GM18870 (cell line): Measurements from ENCODE around the gene ANK2.

Experiments used
- ATAC-seq: cut with Tn5 transposase; IDR thresholded peaks from one replicate; pipeline ENCODE4 v1.9.1; 2021; ENCODE audit warnings: moderate library complexity; ENCODE audit not compliant: unreplicated experiment

Gene ANK2

GRCh38 chr4:113049421-113050370 lies at the start of gene ANK2:
TSS of gene ANK2 (plus strand) at chr4:113049653. CDS start at chr4:113049729, 76 bp downstream.
- no peak for ATAC-seq

DNA sequence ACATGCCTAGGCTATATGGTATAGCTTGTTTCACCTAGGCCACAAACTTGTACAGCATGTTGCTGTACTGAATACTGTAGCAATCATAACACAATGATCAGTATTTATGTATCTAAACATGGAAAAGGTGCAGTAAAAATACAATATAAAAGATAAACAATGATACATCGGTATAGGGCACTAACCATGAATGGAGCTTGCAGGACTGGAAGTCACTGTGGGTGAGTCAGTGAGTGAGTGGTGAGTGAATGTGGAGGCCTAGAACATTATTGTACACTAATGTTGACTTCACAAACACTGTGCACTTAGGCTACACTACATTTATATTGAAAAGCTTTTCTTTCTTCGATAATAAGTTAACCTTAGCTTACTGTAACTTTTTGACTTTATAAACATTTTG lies 45.6 kb upstream of the ANK2 start:
- ATAC-seq = no peak

DNA sequence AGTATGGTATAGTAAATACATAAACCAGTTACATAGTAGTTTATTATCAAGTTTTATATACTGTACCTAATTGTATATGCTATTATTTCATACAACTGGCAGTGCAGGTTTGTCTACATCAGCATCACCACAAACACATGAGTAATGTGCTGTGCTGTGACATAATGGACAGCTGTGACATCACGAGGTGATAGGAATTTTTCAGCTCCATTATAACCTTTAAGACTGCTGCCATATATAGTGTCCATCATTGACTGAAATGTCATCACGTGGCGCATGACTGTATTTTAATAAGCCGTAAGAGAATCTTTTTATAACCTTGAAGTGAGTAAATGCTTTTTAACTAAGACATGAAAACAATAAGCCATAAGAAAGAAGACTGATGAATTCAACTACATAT lies 44.8 kb upstream of the ANK2 start:
- ATAC-seq = no peak

GRCh38 chr4:113006632-113007031 lies 42.8 kb upstream of the ANK2 start:
- no peak for ATAC-seq

- no peak for ATAC-seq
Measured at GRCh38 chr4:113007151-113007550, 42.3 kb upstream of the ANK2 start.

GRCh38 chr4:113008135-113008534 lies 41.3 kb upstream of the ANK2 start:
- no peak for ATAC-seq

DNA sequence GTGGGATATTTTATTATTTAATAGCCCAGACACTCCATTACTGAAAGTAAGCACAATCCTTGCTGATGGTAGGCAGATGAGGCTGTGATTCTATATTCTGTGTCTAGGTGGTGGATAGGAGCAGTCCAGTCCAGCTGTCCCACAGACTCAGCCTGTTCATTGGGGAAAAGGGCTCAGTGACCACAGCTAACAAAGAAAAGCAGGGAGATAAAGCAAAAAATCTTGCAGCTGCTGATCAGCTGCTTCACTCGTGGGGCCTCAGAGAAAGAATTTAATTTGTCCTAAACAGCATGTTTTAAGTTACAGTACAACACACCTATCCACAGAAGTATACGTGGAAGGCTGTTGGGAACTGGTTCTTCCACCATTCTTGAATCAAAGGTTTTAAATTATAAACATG lies 40.7 kb upstream of the ANK2 start:
- ATAC-seq = no peak

GRCh38 chr4:113009461-113009860 lies 40.0 kb upstream of the ANK2 start:
- no peak for ATAC-seq

DNA sequence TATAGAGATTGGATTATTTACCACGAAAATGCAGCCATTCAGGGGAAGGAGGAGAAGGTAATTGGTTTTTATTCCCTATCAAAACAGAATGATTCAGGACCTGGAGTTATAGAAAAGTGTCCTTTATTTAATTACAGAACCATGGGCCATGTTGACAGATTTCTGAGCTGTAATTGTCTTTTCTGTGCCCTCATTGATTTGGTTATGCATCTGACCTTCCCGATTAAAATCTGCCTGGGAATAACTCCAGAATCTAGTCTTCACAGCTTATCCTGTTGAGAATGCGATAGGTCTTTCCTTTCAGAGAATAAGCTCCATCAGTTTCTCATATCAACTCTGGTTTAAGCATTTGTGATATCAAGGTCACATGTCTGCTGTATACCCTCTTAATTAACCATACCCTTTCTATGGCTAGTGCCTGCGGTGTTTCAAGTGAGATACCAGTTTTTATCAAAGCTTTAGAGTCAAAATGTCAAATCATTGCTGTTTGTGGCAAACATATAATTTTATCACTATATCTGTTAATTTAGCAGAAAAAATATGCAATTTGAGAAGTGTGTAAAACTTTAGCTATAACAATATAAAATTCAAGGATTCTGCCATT lies 37.2 kb upstream of the ANK2 start:
- ATAC-seq = no peak

- no peak for ATAC-seq
Measured at GRCh38 chr4:113012786-113013185, 36.7 kb upstream of the ANK2 start.

DNA sequence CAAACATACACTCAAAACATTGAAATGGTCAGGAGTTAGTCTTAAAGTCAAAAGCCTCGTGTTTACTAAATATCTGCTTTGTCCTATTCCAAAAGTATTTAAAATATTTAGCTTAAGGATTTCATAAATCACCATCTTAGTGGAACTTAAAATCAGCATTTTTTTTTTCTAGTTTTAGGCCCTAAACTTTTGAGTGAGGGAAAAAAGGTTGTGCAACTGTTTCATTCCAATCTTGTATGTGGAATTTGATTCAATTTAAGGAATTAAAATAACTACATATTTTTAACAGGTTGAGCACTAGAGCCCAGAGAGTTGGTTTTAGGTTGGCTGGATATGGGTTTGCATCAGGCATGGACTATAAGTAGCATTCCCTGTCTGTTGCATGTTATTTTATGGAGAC lies 35.7 kb upstream of the ANK2 start:
- no peak for ATAC-seq

DNA sequence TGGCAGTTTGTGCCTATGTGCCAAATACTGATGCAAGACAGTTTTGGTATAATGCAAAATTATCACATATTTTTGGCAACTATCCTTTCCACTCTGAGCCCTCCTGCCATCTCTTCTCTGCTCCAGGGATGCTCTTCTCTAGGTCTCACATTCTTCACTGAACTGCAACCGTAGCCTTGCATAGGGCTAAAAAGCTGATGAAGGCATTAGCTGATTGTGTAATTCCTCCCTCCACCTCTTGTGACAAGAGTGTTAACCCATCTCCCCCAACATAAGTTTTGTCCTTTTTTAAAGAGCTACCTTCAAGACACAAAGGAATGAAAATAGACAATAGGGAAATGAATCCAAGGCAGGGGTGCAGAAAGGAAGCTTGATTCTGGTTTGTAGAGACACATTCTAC lies 33.1 kb upstream of the ANK2 start:
- no peak for ATAC-seq

DNA sequence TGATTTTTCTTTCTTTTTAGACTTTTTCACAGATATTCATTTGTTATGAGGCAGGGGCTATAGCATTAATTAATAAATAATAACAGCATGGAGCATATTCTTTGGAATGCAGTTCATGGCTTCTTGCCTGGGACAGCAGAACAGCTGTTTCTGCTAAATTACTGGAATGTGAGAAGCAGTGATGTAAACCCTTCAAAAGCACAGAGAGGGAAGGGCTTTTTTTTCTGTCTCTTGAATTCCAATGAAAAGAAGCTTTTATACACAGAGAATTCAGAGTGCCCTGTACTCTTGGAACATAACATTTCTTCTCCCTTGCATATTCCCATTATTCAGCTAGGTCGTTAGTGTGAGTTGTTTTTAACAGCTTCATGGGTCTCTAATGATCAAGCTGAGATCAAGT lies 28.5 kb upstream of the ANK2 start:
- no peak for ATAC-seq

- ATAC-seq = no peak
Measured at GRCh38 chr4:113024388-113024787, 25.1 kb upstream of the ANK2 start.

- ATAC-seq = no peak
Measured at GRCh38 chr4:113025416-113025815, 24.0 kb upstream of the ANK2 start.

GRCh38 chr4:113026556-113026955 lies 22.9 kb upstream of the ANK2 start:
- no peak for ATAC-seq

DNA sequence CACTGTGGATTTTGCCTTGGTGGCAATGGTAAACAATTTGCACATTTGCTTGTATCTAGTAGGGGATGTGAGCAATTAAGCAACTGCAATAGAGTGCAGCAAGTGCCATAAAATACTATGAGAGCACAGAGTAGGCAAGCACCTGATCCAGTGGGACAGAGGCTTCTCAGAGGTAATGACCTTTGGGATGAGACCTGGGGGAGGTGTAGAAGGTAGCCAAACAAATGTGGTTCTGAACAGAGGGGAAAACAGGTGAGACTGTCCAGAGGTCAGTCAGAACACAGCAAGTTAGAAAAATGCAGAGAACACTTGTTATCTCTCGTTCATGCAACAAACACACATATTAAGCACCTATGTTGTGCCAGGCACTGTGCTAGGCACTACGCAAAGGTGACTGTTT lies 21.4 kb upstream of the ANK2 start:
- no peak for ATAC-seq

- ATAC-seq = no peak
Measured at GRCh38 chr4:113031212-113031611, 18.2 kb upstream of the ANK2 start.

GRCh38 chr4:113040793-113041192 lies 8.7 kb upstream of the ANK2 start:
- ATAC-seq = peak; percentile 55

DNA sequence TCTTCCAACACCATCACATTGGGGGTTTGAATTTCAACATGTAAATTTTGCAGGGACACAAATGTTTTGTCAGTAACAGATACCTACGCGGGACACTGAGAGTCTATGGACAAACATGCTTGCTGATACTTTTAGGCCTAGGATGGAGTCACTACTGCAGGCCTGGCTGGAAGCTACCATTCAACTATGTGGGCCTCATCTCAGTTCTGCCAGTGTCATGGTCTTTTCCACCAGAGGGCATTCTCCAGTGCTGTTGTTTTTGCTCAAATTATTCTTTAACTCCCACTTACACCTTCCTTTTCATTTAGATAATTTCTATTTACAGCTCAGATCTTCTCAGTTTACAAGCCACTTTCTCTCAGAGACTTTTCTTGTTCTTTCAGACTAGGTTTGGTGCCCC lies 7.0 kb upstream of the ANK2 start:
- ATAC-seq = no peak

DNA sequence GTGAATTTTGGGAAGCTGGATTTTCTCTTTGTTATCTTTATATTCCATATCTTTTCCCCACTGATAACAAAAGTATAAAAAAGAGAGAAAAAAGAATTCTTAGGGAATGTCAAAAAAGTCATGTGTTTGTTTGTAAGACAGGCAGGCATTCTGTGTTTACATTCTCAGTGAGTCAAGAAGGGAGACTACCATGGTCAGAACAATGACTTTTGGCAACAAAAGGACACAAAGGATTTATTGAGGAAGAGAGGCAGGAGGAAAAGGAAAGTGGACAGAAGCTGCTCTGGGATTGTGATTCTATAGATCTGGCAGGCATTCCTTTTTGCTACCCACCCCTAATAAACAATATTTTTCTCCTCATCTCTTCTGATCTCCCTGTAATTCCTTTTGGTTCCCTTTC lies 5.9 kb upstream of the ANK2 start:
- ATAC-seq = no peak

- ATAC-seq = no peak
Measured at GRCh38 chr4:113050371-113050755, 910 bp downstream of the ANK2 start.
